GM04503 (cell line): ENCODE measurements around the gene B4GALT1.
"Not testable (repeated sequence)": the region's sequence is repeated elsewhere in the genome, so short reads cannot be mapped to it uniquely, and the experiment has no call there.

Experiments
- DNase-seq: peaks from one replicate; pipeline ENCODE4 v3.0.0-alpha.2; 2012; ENCODE audit warnings: low read depth

The B4GALT1 gene

GRCh38 chr9:33101104-33101951 is 65.8 kb downstream of the B4GALT1 start:
- peak; percentile 91 for DNase-seq

GRCh38 chr9:33099754-33100153 is 67.4 kb downstream of the B4GALT1 start:
- no peak for DNase-seq

GRCh38 chr9:33097192-33097591 is 69.9 kb downstream of the B4GALT1 start:
- DNase-seq: no peak

- DNase-seq: no peak
These were observed 74.5 kb downstream of the B4GALT1 start for GRCh38 chr9:33092634-33093033.

GRCh38 chr9:33085672-33086071 is 81.5 kb downstream of the B4GALT1 start:
- DNase-seq: not testable (repeated sequence)

- no peak for DNase-seq
These were observed 84.4 kb downstream of the B4GALT1 start for GRCh38 chr9:33082538-33083326.

GRCh38 chr9:33082128-33082527 is 85.0 kb downstream of the B4GALT1 start:
- DNase-seq: no peak

- DNase-seq: peak; percentile 31
These were observed 85.8 kb downstream of the B4GALT1 start for GRCh38 chr9:33081128-33081851.

- no peak for DNase-seq
These were observed 86.6 kb downstream of the B4GALT1 start for GRCh38 chr9:33080534-33080933.

- DNase-seq: peak; percentile 86
These were observed 90.8 kb downstream of the B4GALT1 start, which contains the start of gene SMU1 for GRCh38 chr9:33076046-33077004. Gene SMU1, minus strand, starts transcription at chr9:33076674. Its CDS starts 66 bp downstream, at chr9:33076608.

GRCh38 chr9:33068991-33069390 is 98.1 kb downstream of the B4GALT1 start:
- no peak for DNase-seq

- no peak for DNase-seq
These were observed 101.7 kb downstream of the B4GALT1 start for GRCh38 chr9:33065157-33066076.
